ENCODE measurements around the gene ZFAND3. TPM values are rescaled to one million over a fixed set of nuclear protein-coding genes. Genes with fewer than 3 reads are reported as not detected.

ZFAND3 gene
- total RNA-seq, 2 experiments from 2014 or later: 8.3 to 33.8 TPM

DNA sequence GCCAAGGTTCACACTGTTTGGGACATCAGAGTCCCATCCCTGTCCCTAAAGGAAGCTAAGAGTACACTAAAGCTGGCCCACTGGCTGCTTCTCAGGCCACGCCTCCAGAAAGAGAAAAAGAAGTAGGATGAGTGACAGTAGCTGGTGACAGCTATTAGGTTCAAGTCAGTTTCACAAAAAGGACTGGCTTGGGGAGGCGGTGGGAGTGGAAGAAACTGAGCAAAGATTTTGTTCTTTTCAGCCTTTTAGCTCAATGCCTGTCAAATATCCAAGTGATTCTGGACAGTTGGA, 374.7 kb downstream of the ZFAND3 start:
- Histone ChIP-seq H3K36me3 (ENCODE audit: insufficient read depth, low read length) (no peaks in the 10 kb centered on the region), H3K9me3 (ENCODE audit: low read length) (no peaks in the 10 kb centered on the region), H3K4me2 (ENCODE audit: low read length) (no peak overlapping the region), H3K4me1 (ENCODE audit: insufficient read depth, low read length, poor library complexity, severe bottlenecking) (no peaks in the 10 kb centered on the region), H3K4me3 (ENCODE audit: low read depth, low read length, poor library complexity, severe bottlenecking) (no peak overlapping the region), H3K79me2 (ENCODE audit: insufficient read depth, low read depth, low read length) (no peaks in the 10 kb centered on the region), H3K27ac (ENCODE audit: low read depth, low read length, poor library complexity, severe bottlenecking) (no peak overlapping the region), H3K9me2 (ENCODE audit: insufficient read depth, low read length) (no peaks in the 10 kb centered on the region), H4K20me1 (ENCODE audit: insufficient read depth, low read length) (no peaks in the 10 kb centered on the region), H2AFZ (ENCODE audit: low read length) (no peak overlapping the region)
- no TSS peak for BruUV-seq (replicated peaks)
- ChIA-PET CTCF (ENCODE audit: unreplicated experiment) (no interaction called here), POLR2A (interaction anchor here (0.6 kb wide), 1 partner anchor 304 kb away, joined by 6 read pairs; no protein-coding TSS in a partner anchor)
- no peak for TF ChIP-seq EZH2phosphoT487 (IDR thresholded peaks at IDR 0.05; ENCODE audit: borderline replicate concordance, low read depth, low read length)
- TF ChIP-seq, protein P1, sequence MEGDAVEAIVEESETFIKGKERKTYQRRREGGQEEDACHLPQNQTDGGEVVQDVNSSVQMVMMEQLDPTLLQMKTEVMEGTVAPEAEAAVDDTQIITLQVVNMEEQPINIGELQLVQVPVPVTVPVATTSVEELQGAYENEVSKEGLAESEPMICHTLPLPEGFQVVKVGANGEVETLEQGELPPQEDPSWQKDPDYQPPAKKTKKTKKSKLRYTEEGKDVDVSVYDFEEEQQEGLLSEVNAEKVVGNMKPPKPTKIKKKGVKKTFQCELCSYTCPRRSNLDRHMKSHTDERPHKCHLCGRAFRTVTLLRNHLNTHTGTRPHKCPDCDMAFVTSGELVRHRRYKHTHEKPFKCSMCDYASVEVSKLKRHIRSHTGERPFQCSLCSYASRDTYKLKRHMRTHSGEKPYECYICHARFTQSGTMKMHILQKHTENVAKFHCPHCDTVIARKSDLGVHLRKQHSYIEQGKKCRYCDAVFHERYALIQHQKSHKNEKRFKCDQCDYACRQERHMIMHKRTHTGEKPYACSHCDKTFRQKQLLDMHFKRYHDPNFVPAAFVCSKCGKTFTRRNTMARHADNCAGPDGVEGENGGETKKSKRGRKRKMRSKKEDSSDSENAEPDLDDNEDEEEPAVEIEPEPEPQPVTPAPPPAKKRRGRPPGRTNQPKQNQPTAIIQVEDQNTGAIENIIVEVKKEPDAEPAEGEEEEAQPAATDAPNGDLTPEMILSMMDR (conservative IDR thresholded peaks at IDR 0.05; ENCODE audit: low read length): no peak
- intact Hi-C loops (cut with micrococcal nuclease; ENCODE audit: unreplicated experiment): no loop called here
- DNase-seq (ENCODE audit: low spot score): no peak

DNA sequence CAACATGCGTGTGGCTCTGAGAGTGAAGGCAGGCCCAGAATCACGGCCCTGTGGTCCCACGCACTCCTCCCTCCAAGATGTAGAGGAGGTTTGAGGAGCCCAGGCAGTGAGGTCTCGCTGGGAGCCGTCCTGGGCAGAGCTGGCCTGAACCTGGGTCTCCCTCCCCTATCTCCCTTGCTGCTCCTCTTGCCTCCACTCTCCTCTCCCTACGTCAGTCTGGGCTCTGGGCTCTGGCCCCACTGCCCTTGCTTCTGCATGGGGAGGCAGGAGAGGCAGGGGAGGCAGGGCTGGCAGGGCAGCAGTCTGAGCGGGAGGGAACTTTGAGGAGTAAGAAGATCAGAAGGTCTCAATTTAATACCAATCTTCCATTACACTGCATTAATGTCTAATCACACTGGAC, 375.1 kb downstream of the ZFAND3 start:
- Histone ChIP-seq H3K79me2 (ENCODE audit: insufficient read depth, low read depth, low read length) (no peaks in the 10 kb centered on the region), H3K9me2 (ENCODE audit: insufficient read depth, low read length) (no peaks in the 10 kb centered on the region), H3K9me3 (ENCODE audit: low read length) (no peaks in the 10 kb centered on the region), H3K36me3 (ENCODE audit: insufficient read depth, low read length) (no peaks in the 10 kb centered on the region), H3K27ac (ENCODE audit: low read depth, low read length, poor library complexity, severe bottlenecking) (no peak overlapping the region), H4K20me1 (ENCODE audit: insufficient read depth, low read length) (no peaks in the 10 kb centered on the region), H3K4me3 (ENCODE audit: low read depth, low read length, poor library complexity, severe bottlenecking) (no peak overlapping the region), H3K4me1 (ENCODE audit: insufficient read depth, low read length, poor library complexity, severe bottlenecking) (no peaks in the 10 kb centered on the region), H3K4me2 (ENCODE audit: low read length) (no peak overlapping the region), H2AFZ (ENCODE audit: low read length) (no peak overlapping the region)
- POLR2A ChIA-PET: interaction anchor here (0.6 kb wide), 1 partner anchor 303 kb away, joined by 6 read pairs; no protein-coding TSS in a partner anchor
- CTCF ChIA-PET (ENCODE audit: unreplicated experiment): no interaction called here
- DNase-seq (ENCODE audit: low spot score): no peak
- TF ChIP-seq, protein P1 (conservative IDR thresholded peaks at IDR 0.05; ENCODE audit: low read length): no peak
- TF ChIP-seq EZH2phosphoT487 (IDR thresholded peaks at IDR 0.05; ENCODE audit: borderline replicate concordance, low read depth, low read length): no peak
- intact Hi-C loops (cut with micrococcal nuclease; ENCODE audit: unreplicated experiment): no loop called here
- no TSS peak for BruUV-seq (replicated peaks)

DNA sequence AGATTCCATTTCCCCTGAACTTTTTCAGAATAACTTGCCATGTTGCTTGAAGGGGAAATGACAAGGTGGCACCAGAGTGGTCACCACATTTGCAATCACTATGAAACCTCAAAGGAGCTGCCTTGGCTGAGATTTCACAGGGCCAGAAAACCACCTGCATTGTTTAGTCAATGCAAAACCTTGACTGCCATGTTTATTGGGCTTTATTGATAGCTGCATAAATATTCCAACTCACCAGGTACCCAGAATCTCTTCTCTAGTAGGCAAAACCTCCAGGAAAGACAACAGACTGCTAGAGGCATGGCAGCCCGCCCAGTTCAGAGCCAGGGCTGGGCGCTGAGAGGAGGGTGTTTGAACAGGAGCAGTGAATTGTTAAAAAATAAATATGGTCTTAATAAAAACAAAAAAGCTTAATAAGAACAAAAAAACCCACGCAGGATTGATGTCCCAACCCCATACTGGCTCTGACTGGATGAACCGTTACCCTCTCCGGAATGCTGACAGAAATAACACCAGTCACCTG, 375.6 kb downstream of the ZFAND3 start:
- no peak overlapping the region for H3K27ac ChIP-seq (ENCODE audit: low read depth, low read length, poor library complexity, severe bottlenecking)
- H3K4me1 ChIP-seq (ENCODE audit: insufficient read depth, low read length, poor library complexity, severe bottlenecking): no peaks in the 10 kb centered on the region
- H3K36me3 ChIP-seq (ENCODE audit: insufficient read depth, low read length): no peaks in the 10 kb centered on the region
- intact Hi-C loops (cut with micrococcal nuclease; ENCODE audit: unreplicated experiment): no loop called here
- H3K79me2 ChIP-seq (ENCODE audit: insufficient read depth, low read depth, low read length): no peaks in the 10 kb centered on the region
- H3K9me3 ChIP-seq (ENCODE audit: low read length): no peaks in the 10 kb centered on the region
- H3K4me2 ChIP-seq (ENCODE audit: low read length): no peak overlapping the region
- no peaks in the 10 kb centered on the region for H3K9me2 ChIP-seq (ENCODE audit: insufficient read depth, low read length)
- no peak overlapping the region for H3K4me3 ChIP-seq (ENCODE audit: low read depth, low read length, poor library complexity, severe bottlenecking)
- H2AFZ ChIP-seq (ENCODE audit: low read length): no peak overlapping the region
- H4K20me1 ChIP-seq (ENCODE audit: insufficient read depth, low read length): no peaks in the 10 kb centered on the region
- ChIA-PET POLR2A (interaction anchor here (0.5 kb wide), 1 partner anchor 125 kb away, joined by 3 read pairs; no protein-coding TSS in a partner anchor), CTCF (ENCODE audit: unreplicated experiment) (no interaction called here)
- no TSS peak for BruUV-seq (replicated peaks)
- DNase-seq (ENCODE audit: low spot score): no peak
- no peak for TF ChIP-seq EZH2phosphoT487 (IDR thresholded peaks at IDR 0.05; ENCODE audit: borderline replicate concordance, low read depth, low read length)
- TF ChIP-seq, protein P1 (conservative IDR thresholded peaks at IDR 0.05; ENCODE audit: low read length): no peak

Measured in OCI-LY7 (cell line).